Esophagus muscularis mucosa (tissue), 4 donors: ENCODE results near the gene IRX5.

ENCODE experiments used
- EP300 ChIP-seq: sonication (generic); formaldehyde crosslinking; IDR thresholded peaks from one replicate; pipeline ENCODE4 v1.6.1; 2017; ENCODE audit warnings: antibody characterized with exemption
- POLR2A ChIP-seq: fragments of 450-650 bp; IDR thresholded peaks from one replicate; pipeline ENCODE4 v1.6.1; 2017; ENCODE audit warnings: antibody characterized with exemption, moderate library complexity, mild to moderate bottlenecking, low read depth
- POLR2AphosphoS5 ChIP-seq, 2 donors: sonication (generic); formaldehyde crosslinking; IDR thresholded peaks; one replicate each; pipeline ENCODE4 v1.6.1; 2017; ENCODE audit warnings: antibody characterized with exemption in 2 of 2
- TF ChIP-seq, protein P1 (sequence below), 3 experiments: fragments of 200-600 bp in 2 of 3; fragments of 450-650 bp in 1 of 3; sonication (generic) in 2 of 3; IDR thresholded peaks; one replicate each; pipeline ENCODE4 v1.5.1; 2017 to 2019; ENCODE audit warnings: antibody characterized with exemption in 3 of 3, mild to moderate bottlenecking in 2 of 3, moderate library complexity in 1 of 3

GRCh38 chr16:54892981-54893380, 37.7 kb upstream of the IRX5 start:
- TF ChIP-seq, protein P1, sequence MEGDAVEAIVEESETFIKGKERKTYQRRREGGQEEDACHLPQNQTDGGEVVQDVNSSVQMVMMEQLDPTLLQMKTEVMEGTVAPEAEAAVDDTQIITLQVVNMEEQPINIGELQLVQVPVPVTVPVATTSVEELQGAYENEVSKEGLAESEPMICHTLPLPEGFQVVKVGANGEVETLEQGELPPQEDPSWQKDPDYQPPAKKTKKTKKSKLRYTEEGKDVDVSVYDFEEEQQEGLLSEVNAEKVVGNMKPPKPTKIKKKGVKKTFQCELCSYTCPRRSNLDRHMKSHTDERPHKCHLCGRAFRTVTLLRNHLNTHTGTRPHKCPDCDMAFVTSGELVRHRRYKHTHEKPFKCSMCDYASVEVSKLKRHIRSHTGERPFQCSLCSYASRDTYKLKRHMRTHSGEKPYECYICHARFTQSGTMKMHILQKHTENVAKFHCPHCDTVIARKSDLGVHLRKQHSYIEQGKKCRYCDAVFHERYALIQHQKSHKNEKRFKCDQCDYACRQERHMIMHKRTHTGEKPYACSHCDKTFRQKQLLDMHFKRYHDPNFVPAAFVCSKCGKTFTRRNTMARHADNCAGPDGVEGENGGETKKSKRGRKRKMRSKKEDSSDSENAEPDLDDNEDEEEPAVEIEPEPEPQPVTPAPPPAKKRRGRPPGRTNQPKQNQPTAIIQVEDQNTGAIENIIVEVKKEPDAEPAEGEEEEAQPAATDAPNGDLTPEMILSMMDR (IDR thresholded peaks at IDR 0.05): no peak
- TF ChIP-seq POLR2AphosphoS5 (IDR thresholded peaks at IDR 0.05) (no peak), POLR2A (no peak), EP300 (no peak)
